ENCODE data around the gene C4orf51.
A peak's percentile ranks its signal among the peaks of the same experiment; 100 is the strongest.
"Not testable (repeated sequence)": the region's sequence is repeated elsewhere in the genome, so short reads cannot be mapped to it uniquely, and the experiment has no call there.

C4orf51 gene

GRCh38 chr4:145679991-145680455 lies at the start of gene C4orf51:
Gene C4orf51 (plus strand): TSS chr4:145680146. CDS start chr4:145680204, 58 bp downstream.
- DNase-seq (ENCODE audit: low spot score) = peak; percentile 60

- no peak for DNase-seq (ENCODE audit: low spot score)
These were observed 44.8 kb upstream of the C4orf51 start for GRCh38 chr4:145635117-145635516.

GRCh38 chr4:145635630-145636029 lies 44.3 kb upstream of the C4orf51 start:
- DNase-seq (ENCODE audit: low spot score) = no peak

- DNase-seq (ENCODE audit: low spot score) = no peak
These were observed 40.7 kb upstream of the C4orf51 start for GRCh38 chr4:145639186-145639698.

- DNase-seq (ENCODE audit: low spot score) = not testable (repeated sequence)
These were observed 39.7 kb upstream of the C4orf51 start for GRCh38 chr4:145640236-145640635.

GRCh38 chr4:145643295-145643694 lies 36.7 kb upstream of the C4orf51 start:
- DNase-seq (ENCODE audit: low spot score) = no peak

- no peak for DNase-seq (ENCODE audit: low spot score)
These were observed 35.2 kb upstream of the C4orf51 start for GRCh38 chr4:145644699-145645098.

GRCh38 chr4:145656156-145656555 lies 23.8 kb upstream of the C4orf51 start:
- DNase-seq (ENCODE audit: low spot score) = no peak

GRCh38 chr4:145660064-145660463 lies 19.9 kb upstream of the C4orf51 start:
- no peak for DNase-seq (ENCODE audit: low spot score)

- DNase-seq (ENCODE audit: low spot score) = no peak
These were observed 16.8 kb upstream of the C4orf51 start for GRCh38 chr4:145663194-145663593.

GRCh38 chr4:145665773-145666172 lies 14.2 kb upstream of the C4orf51 start:
- no peak for DNase-seq (ENCODE audit: low spot score)

- no peak for DNase-seq (ENCODE audit: low spot score)
These were observed 9.5 kb upstream of the C4orf51 start for GRCh38 chr4:145670422-145670821.

- peak; percentile 66 for DNase-seq (ENCODE audit: low spot score)
These were observed 426 bp upstream of the C4orf51 start for GRCh38 chr4:145679520-145679919.

GRCh38 chr4:145680902-145681301 lies 956 bp downstream of the C4orf51 start:
- DNase-seq (ENCODE audit: low spot score) = no peak

GRCh38 chr4:145681518-145681917 lies 1.6 kb downstream of the C4orf51 start:
- no peak for DNase-seq (ENCODE audit: low spot score)

- no peak for DNase-seq (ENCODE audit: low spot score)
These were observed 2.0 kb downstream of the C4orf51 start for GRCh38 chr4:145681956-145682355.

- no peak for DNase-seq (ENCODE audit: low spot score)
These were observed 7.0 kb downstream of the C4orf51 start for GRCh38 chr4:145686991-145687390.

GRCh38 chr4:145690610-145691009 lies 10.7 kb downstream of the C4orf51 start:
- no peak for DNase-seq (ENCODE audit: low spot score)

GRCh38 chr4:145691416-145691815 lies 11.5 kb downstream of the C4orf51 start:
- not testable (repeated sequence) for DNase-seq (ENCODE audit: low spot score)

GRCh38 chr4:145694929-145695328 lies 15.0 kb downstream of the C4orf51 start:
- DNase-seq (ENCODE audit: low spot score) = no peak

GRCh38 chr4:145697332-145697731 lies 17.4 kb downstream of the C4orf51 start:
- DNase-seq (ENCODE audit: low spot score) = no peak

- no peak for DNase-seq (ENCODE audit: low spot score)
These were observed 18.6 kb downstream of the C4orf51 start for GRCh38 chr4:145698507-145698906.

GRCh38 chr4:145703850-145704497 lies 24.0 kb downstream of the C4orf51 start:
- no peak for DNase-seq (ENCODE audit: low spot score)

GRCh38 chr4:145709336-145709735 lies 29.4 kb downstream of the C4orf51 start:
- DNase-seq (ENCODE audit: low spot score) = no peak
